HepG2 (cell line): ENCODE measurements around the gene VTN. TPM values are rescaled to one million over a fixed set of nuclear protein-coding genes. Genes with fewer than 3 reads are reported as not detected.

ENCODE experiments used
- AGO1 ChIP-seq: fragments of 200-400 bp; formaldehyde crosslinking; IDR thresholded peaks from 2 replicates; pipeline ENCODE4 v1.6.1; 2017; ENCODE audit warnings: mild to moderate bottlenecking, low read depth, low read length, moderate library complexity; ENCODE audit not compliant: poor library complexity, severe bottlenecking
- ARID4A ChIP-seq: sonication (generic); formaldehyde crosslinking; IDR thresholded peaks from 2 replicates; pipeline ENCODE4 v1.5.0; 2020; ENCODE audit warnings: mild to moderate bottlenecking, missing genetic modification reagents, borderline replicate concordance
- ARNT2 ChIP-seq: sonication (generic); formaldehyde crosslinking; IDR thresholded peaks from 2 replicates; pipeline ENCODE4 v1.8.0; 2022; ENCODE audit warnings: mild to moderate bottlenecking, low read depth, missing genetic modification reagents, moderate library complexity
- BORCS8-MEF2B ChIP-seq: sonication (generic); formaldehyde crosslinking; IDR thresholded peaks from 2 replicates; pipeline ENCODE4 v1.8.0; 2022; ENCODE audit warnings: mild to moderate bottlenecking, missing genetic modification reagents
- DRAP1 ChIP-seq: IDR thresholded peaks from 2 replicates; pipeline ENCODE4 v1.6.1; 2016; ENCODE audit warnings: missing genetic modification reagents, missing compliant biosample characterization
- FOXJ3 ChIP-seq: sonication (generic); formaldehyde crosslinking; IDR thresholded peaks from 2 replicates; pipeline ENCODE4 v1.4.0; 2020; ENCODE audit warnings: missing genetic modification reagents, mild to moderate bottlenecking, borderline replicate concordance
- GABPA ChIP-seq, 2 experiments: IDR thresholded peaks; 2 replicates each; pipeline ENCODE4 v1.6.1; 2011 to 2016; ENCODE audit warnings: low read depth in 2 of 2, low read length in 1 of 2, missing biosample characterization in 1 of 2, missing genetic modification characterization in 1 of 2
- MAZ ChIP-seq, 2 experiments: sonication (generic) in 1 of 2; formaldehyde crosslinking in 1 of 2; IDR thresholded peaks; 2 replicates each; pipeline versions ENCODE4 v1.5.0 to v1.6.1; 2012 to 2020; ENCODE audit warnings: low read depth in 2 of 2, mild to moderate bottlenecking in 2 of 2, borderline replicate concordance in 1 of 2, improper control_type of control experiment in 1 of 2, low read length in 1 of 2, missing genetic modification reagents in 1 of 2, moderate library complexity in 1 of 2
- MED1 ChIP-seq: sonication (generic); formaldehyde crosslinking; IDR thresholded peaks from 2 replicates; pipeline ENCODE4 v1.4.0; 2020; ENCODE audit warnings: missing genetic modification reagents
- PAF1 ChIP-seq: IDR thresholded peaks from 2 replicates; pipeline ENCODE4 v1.6.1; 2016; ENCODE audit warnings: missing genetic modification reagents, missing compliant biosample characterization
- REST ChIP-seq, 2 experiments: IDR thresholded peaks; 2 replicates each; pipeline ENCODE4 v1.6.1; 2011 to 2012; ENCODE audit warnings: low read length in 2 of 2, borderline replicate concordance in 1 of 2, low read depth in 1 of 2, mild to moderate bottlenecking in 1 of 2, moderate library complexity in 1 of 2
- ZBTB10 ChIP-seq: sonication (generic); formaldehyde crosslinking; IDR thresholded peaks from 2 replicates; pipeline ENCODE4 v1.4.0; 2020; ENCODE audit warnings: missing genetic modification reagents, borderline replicate concordance
- ZFY ChIP-seq: sonication (generic); formaldehyde crosslinking; IDR thresholded peaks from 2 replicates; pipeline ENCODE4 v1.4.0; 2020; ENCODE audit warnings: missing genetic modification reagents
- ZNF20 ChIP-seq: sonication (generic); formaldehyde crosslinking; IDR thresholded peaks from 2 replicates; pipeline ENCODE4 v1.4.0; 2020; ENCODE audit warnings: mild to moderate bottlenecking, moderate library complexity, missing genetic modification reagents
- ZNF468 ChIP-seq: sonication (generic); formaldehyde crosslinking; IDR thresholded peaks from 2 replicates; pipeline ENCODE4 v1.8.0; 2022; ENCODE audit warnings: mild to moderate bottlenecking, moderate library complexity, missing genetic modification reagents
- polyA plus RNA-seq, 8 experiments: library from polyadenylated mRNA; depleted of rRNA in 3 of 8; stranded (reverse) in 7 of 8; unstranded in 1 of 8; fragments of >200 nt; fragmentation: Illumina TruSeq in 4 of 8; extraction: Trizol in 4 of 8; gene quantifications; 2 replicates each; pipeline versions ENCODE4 v1.2.1 to v1.2.3, GENCODE V29; 2011 to 2016; ENCODE audit warnings: low read depth in 4 of 8, missing spikeins in 1 of 8, mixed read lengths in 1 of 8; ENCODE audit not compliant: insufficient read depth in 1 of 8
- total RNA-seq, 5 experiments: library from RNA; depleted of rRNA; stranded (reverse); fragments of >200 nt; fragmentation: Illumina TruSeq; extraction: Trizol; gene quantifications; 2 replicates each; pipeline ENCODE4 v1.2.3, GENCODE V29; 2016; ENCODE audit warnings: low read depth in 1 of 5

VTN gene
- total and polyA plus RNA-seq, 2 of the 13 experiments (the other 11 are each of a cell fraction or from before 2014, with no cell fraction given) = 108 to 131 TPM

GRCh38 chr17:28404812-28405570, 34.9 kb upstream of the VTN start (continued):
- TF ChIP-seq BORCS8-MEF2B (CRISPR knock-in tag) (0 out of 2 replicates have a peak, but pooled peaks have one; percentile 17), MED1 (CRISPR knock-in tag) (peak; percentile 73), ZBTB10 (peak; percentile 90), REST (IDR thresholded peaks at IDR 0.05; ENCODE audit: borderline replicate concordance in 1 of 2, low read depth in 1 of 2, low read length in 2 of 2) (no peak), ZNF20 (no peak), MAZ (IDR thresholded peaks at IDR 0.05; ENCODE audit: borderline replicate concordance, low read depth, low read length) (peak; percentile 48; the same call in 1 of the 2 replicates), MAZ (CRISPR knock-in tag; IDR thresholded peaks at IDR 0.05; ENCODE audit: low read depth) (peak; percentile 76; the same call in 1 of the 2 replicates), PAF1 (CRISPR knock-in tag) (no peak), FOXJ3 (CRISPR knock-in tag) (peak; percentile 42; the same call in 1 of the 2 replicates), ZFY (CRISPR knock-in tag) (peak; percentile 60), ARNT2 (CRISPR knock-in tag) (no peak; the same call in 1 of the 2 replicates), GABPA (IDR thresholded peaks at IDR 0.05; ENCODE audit: low read depth, low read length) (no peak), GABPA (CRISPR knock-in tag; IDR thresholded peaks at IDR 0.05; ENCODE audit: low read depth) (0 out of 2 replicates have a peak, but pooled peaks have one; percentile 25), AGO1 (peak; percentile 34), DRAP1 (no peak), ZNF468 (CRISPR knock-in tag) (no peak), ARID4A (CRISPR knock-in tag) (no peak; the same call in 1 of the 2 replicates)
